NCI-H1092 (cell line): ENCODE measurements around the gene KRT40.
"Not testable (repeated sequence)": the region's sequence is repeated elsewhere in the genome, so short reads cannot be mapped to it uniquely, and the experiment has no call there.

Source experiments
- DNase-seq: peaks from one replicate; lab custom pipeline; 2025; lab: John Stamatoyannopoulos, UW

The KRT40 gene

GRCh38 chr17:40984226-40984625 lies at the start of gene KRT40:
Gene KRT40 (minus strand): TSS chr17:40984326. CDS start chr17:40984273, 53 bp downstream.
- DNase-seq = no peak

GRCh38 chr17:41029633-41030245 lies 45.6 kb upstream of the KRT40 start, which contains the start of gene KRTAP1-4:
Gene KRTAP1-4 (minus strand): TSS chr17:41030195. CDS start chr17:41030078, 117 bp downstream.
- no peak for DNase-seq

DNA sequence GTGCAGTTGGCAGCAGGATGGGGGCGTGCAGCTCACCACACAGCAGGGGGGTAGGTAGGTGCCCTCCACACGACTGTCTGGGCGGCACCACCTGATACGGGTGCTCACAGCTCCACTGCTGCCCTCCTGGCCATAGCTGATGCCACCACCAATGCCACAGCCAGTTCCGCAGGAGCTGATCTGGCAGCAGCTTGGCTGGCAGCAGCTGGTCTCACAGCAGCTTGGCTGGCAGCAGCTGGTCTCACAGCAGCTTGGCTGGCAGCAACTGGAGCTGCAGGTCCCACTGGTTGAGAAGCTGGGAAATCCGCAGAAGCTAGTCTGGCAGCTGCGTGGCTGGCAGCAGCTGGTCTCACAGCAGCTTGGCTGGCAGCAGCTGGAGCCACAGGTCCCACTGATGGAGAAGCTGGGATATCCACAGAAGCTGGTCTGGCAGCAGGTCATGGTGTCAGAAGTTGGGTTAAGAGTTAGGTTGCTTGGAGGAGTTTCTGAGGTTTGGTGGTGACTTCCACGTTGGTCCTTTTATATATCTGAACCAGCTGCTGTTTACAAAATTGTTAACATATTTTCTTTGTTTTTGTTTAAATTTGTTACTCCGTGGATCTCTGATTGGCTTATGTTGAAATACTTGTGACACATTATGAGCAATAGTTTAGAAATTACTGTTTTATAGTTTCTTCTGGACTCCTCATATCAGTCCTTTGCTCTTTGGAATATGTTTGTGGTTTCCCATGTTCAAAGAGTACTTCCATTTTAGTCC lies 42.8 kb upstream of the KRT40 start, which contains the start of gene KRTAP1-5:
TSS of gene KRTAP1-5 (minus strand) at position 494 of the 757 bp plus-strand sequence. CDS start at position 441, 53 bp downstream.
- no peak for DNase-seq

GRCh38 chr17:41024697-41025096 lies 40.6 kb upstream of the KRT40 start:
- DNase-seq = no peak

DNA sequence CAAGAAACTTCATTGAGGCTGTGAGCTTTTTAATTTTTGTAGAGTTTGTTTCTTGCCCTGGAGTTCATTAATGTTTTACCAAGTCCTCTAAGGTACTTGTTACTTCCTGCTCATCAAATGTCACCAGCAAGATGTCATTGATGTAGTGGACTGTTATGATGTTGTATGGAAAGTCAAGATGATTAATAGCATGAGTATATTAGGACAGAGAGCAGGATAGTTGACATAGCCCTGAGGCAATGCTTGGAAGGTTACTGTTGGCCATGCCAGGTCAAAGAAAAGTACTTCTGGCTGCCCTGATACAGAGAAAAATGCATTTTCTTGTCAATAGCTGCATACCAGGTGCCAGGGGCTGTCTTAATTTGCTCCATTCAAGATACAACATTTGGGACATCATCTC lies 36.2 kb upstream of the KRT40 start:
- DNase-seq = no peak

DNA sequence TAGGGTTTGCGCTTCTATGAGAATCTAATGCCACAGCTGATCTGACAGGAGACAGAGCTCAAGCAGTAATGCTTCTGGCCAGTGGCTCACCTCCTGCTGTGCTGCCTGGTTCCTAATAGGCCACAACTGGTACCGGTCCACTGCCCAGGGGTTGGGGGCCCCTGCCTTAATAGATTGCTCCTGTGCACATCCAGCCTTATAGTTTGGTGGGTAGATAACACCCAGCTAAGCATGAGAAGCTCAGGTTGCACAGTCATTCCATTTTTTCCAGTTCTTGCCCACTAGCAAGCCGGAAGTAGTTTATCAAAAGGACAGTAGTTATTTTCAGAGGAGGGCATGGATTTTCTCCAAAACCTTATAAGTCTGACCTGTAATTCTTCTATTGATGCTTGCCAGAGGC lies 35.3 kb upstream of the KRT40 start:
- DNase-seq = no peak

GRCh38 chr17:41018541-41018940 lies 34.4 kb upstream of the KRT40 start:
- DNase-seq = no peak

- no peak for DNase-seq
These were observed 32.6 kb upstream of the KRT40 start for GRCh38 chr17:41016578-41017215.

- DNase-seq = no peak
These were observed 31.3 kb upstream of the KRT40 start for GRCh38 chr17:41015454-41015853.

DNA sequence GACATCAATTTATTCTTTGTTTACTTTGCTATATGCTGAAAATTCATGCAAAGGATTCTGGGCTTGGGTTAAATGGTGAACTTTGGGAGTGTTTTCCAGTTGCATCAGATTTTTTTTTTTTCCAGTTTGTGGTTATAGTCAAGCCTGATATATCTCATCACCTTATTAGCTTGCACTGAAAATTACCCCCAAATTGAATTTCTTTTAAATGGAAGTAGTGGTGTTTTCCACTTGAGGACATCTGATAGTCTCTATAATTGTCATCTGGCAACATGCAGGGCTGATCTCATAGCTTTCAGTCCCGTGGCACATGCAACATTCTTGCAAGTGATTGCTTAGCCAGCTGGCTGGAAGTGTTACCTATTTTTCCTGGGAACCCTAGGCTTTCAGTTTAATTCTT lies 29.5 kb upstream of the KRT40 start:
- no peak for DNase-seq

GRCh38 chr17:41013181-41013580 lies 29.1 kb upstream of the KRT40 start:
- DNase-seq = no peak

GRCh38 chr17:41012326-41013120 lies 28.4 kb upstream of the KRT40 start:
- DNase-seq = no peak

DNA sequence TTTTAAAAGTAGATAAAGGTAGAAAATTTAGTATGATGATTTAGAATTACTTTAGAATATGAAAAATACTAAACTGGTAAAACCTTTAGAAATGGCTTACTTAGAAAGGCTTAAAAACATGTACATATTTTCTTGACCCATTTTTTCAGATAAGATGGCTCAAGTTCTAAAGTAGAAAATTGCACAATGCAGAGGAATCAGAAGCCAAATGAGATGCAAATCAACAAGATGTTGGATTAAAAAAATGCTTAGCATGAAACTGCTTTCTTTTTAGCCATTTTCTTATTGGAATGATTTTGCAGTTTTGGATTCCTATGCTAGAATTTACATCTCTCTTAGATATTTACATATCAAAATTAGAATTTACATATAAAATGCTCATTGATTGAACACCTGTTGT lies 26.3 kb upstream of the KRT40 start:
- no peak for DNase-seq

DNA sequence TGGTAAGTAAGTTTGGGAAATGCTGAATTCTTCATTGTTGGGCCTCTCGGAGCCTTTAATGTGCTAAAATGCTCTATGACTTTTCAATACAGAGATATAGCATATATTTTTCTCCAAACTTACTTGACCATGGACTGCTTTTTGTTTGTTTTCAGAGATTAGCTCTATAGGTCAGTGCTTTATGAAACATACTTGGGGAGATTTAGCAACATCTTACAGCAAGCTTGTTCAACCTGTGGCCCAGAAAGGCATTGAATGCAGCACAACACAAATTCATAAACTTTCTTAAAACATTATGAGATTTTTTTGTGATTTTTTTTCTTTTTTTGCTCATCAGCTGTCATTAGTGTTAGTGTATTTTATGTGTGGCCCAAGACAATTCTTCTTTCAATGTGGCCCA lies 25.8 kb upstream of the KRT40 start:
- DNase-seq = no peak

DNA sequence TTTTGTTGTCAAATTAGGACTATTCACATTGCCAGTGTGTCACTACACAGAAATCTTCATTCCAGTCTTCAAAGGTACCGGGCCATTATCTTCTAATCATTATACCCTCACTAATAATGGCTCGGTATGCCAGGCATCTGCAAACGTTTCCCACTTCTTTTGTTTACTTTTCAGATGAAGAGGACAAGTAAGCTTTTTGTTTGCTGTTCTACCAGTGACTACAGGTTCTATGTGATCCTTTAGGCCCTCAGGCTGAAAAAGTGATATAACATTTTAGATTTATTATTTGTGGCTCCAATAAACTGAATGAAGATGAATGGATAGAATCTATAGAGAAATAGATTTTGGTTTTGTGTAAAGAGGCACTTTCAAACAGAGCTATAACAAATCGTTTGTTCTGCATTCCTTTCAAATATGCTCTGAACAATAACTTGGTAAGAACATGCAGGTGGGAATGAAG lies 25.2 kb upstream of the KRT40 start:
- no peak for DNase-seq

DNA sequence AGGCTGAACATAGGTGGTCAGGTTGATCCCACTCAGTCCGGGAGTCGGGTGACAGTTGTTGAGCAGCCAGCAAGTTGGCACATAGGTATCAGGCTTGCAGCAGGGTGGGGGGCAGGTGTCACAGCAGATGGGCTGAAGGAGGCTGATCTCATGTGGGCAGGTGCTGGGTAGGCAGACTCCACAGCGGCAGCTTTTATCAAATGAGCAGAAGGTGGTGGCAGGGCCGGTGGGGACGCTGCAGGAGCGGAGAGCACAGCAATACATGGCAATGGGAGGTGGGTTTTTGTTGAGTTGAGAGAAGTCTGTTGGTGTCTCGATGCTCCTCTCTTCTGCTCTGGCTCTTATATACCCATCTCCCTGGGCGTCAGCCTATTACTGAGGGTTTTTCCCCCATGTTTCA lies 24.7 kb upstream of the KRT40 start, which contains the start of gene KRTAP3-1:
TSS of gene KRTAP3-1 (minus strand) at position 318 of the 400 bp plus-strand sequence. CDS start at position 264, 54 bp downstream.
- no peak for DNase-seq

DNA sequence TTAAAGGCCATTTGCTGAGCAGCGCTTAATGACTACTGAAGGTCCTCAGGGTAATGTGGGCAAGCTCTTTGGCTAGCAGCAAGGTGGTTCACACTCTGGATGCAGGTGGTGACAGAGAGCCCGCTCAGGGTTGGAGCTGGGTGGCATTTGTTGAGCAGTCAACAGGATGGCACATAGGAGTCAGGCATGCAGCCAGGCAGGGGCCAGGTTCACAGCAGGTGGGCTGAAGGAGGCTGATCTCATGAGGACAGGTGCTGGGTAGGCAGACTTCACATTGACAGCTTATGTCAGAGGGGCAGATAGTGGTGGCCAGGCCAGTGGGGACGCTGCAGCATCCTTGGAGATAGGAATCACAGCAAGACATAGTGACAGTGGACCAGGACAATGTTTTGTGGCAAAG lies 20.3 kb upstream of the KRT40 start:
- no peak for DNase-seq

DNA sequence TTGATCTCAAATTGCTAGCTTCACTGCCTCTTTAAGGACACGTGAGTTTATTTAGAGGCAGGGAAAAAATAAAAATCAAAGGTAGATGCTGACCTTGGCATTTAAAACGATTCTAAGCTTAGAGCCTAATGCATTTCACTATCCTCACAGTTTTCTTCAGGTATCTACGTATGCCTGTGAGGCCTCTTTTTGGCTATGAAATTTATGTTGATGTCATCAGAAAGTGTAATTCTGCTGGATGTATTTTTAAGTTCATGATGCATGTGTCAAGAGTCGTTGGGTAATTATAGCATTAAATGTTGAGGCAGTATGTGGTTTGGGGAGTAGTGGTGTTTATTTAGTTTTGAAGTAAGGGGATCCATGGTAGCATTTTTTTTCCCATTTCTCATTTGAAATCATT lies 19.8 kb upstream of the KRT40 start:
- no peak for DNase-seq

GRCh38 chr17:41002814-41003213 lies 18.7 kb upstream of the KRT40 start:
- DNase-seq = no peak

DNA sequence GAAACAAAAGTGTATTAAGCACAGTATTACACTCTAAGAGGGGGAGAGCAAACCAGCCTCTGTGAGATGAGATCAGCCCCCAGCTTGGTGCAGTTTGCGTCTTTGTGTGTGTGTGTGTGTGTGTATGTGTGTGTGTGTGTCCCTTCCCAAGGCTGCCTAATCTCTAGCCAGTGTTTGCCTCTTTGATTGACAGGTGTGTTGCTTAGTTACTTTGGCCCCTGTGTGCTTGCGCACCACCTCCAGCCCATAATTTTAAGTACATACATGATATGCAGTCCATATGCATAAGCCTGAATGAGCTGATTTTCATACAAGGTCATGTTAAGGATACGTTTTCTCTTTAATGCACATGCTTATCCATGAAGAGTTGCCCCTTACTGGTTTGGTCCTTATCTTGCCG lies 17.7 kb upstream of the KRT40 start:
- DNase-seq = no peak

DNA sequence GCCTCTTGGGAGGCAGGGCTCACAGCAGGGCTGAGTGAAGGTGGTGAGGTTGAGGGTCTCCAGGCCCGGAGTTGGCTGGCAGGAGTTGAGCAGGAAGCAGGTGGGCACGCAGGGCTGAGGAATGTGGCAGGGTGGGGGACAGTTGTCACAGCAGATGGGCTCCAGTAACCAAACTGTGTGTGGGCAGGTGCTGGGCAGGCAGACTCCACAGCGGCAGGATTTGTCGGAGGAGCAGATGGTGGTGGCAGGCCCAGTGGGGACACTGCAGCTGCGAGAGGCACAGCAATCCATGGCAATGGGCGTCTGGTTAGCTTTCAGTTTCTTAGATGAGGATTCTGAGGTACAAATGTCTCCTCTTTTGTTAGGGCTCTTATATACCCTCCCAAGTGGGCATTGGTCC lies 15.4 kb upstream of the KRT40 start, which contains the start of gene KRTAP3-2:
TSS of gene KRTAP3-2 (minus strand) at position 344 of the 400 bp plus-strand sequence. CDS start at position 291, 53 bp downstream.
- DNase-seq = not testable (repeated sequence)

- no peak for DNase-seq
These were observed 13.2 kb upstream of the KRT40 start for GRCh38 chr17:40997361-40997760.
